Measurements from ENCODE around the gene TMEM272. TPM values are rescaled to one million over a fixed set of nuclear protein-coding genes. Genes with fewer than 3 reads are reported as not detected.

TMEM272 gene
- total RNA-seq, 4 donors from 2014 or later = not detected

DNA sequence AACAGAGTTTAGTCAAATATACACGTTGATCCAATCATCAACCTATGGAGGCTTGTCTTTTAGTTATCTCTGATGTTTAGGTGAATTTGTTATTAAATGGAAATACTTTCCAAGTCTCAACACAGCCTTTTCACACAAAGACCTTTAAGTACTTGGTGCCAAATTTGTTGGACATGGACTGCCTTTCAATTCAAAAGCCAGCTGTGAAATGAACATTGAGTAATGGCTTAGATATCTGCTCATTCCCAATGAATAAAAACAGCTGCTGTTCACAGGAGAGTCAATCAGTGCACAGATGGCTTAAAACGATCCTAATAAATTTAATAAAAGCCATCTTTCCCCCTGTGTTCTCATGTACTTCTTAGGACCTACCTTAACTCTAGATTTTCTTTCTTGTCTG, 21.1 kb downstream of the TMEM272 start:
- in situ Hi-C loops (cut with MboI; ENCODE audit: low pct_ligation_motif_present in 1 of 4, low pct_unique_long_range_greater_than_20kb in 1 of 4, low sequenced_read_pairs in 3 of 4) (loop anchor here in 1 of 4 donors (25.0 kb wide), 2 partner anchors 313 to 613 kb away; partner anchors contain the start of gene NEK5), intact Hi-C loops (cut with DNase I; ENCODE audit: low total_unique reads) (no loop called here)
- no peak for DNase-seq
- H3K36me3 ChIP-seq = no peaks in the 10 kb centered on the region
- H3K27ac ChIP-seq = no peak overlapping the region
- TF ChIP-seq POLR2A (IDR thresholded peaks at IDR 0.05) = no peak
- no peak for TF ChIP-seq POLR2AphosphoS5 (IDR thresholded peaks at IDR 0.05)
- H3K4me3 ChIP-seq = no peak overlapping the region
- H3K9me3 ChIP-seq = no peaks in the 10 kb centered on the region
- peaks cover 0 to 27% (median 4%) of the 10 kb centered on the region in 4 donors for H3K4me1 ChIP-seq
- WGBS, 2 donors (ENCODE audit: low coverage in 1 of 2) = 71 to 87% methylated on average over 2 of the region's 2 CpGs
- no peaks in the 10 kb centered on the region for H3K27me3 ChIP-seq

- in situ Hi-C loops (cut with MboI; ENCODE audit: low pct_ligation_motif_present in 1 of 4, low pct_unique_long_range_greater_than_20kb in 1 of 4, low sequenced_read_pairs in 3 of 4) (loop anchor here in 1 of 4 donors (25.0 kb wide), 2 partner anchors 314 to 614 kb away; partner anchors contain the start of gene NEK5), intact Hi-C loops (cut with DNase I; ENCODE audit: low total_unique reads) (no loop called here)
- Histone ChIP-seq H3K36me3 (no peaks in the 10 kb centered on the region), H3K27me3 (no peaks in the 10 kb centered on the region), H3K27ac (no peak overlapping the region), H3K4me1 (peaks cover 0 to 27% (median 4%) of the 10 kb centered on the region in 4 donors), H3K9me3 (no peaks in the 10 kb centered on the region), H3K4me3 (no peak overlapping the region)
- no peak for DNase-seq
- 67 to 87% methylated on average over 1 to 2 of the region's 2 CpGs for WGBS, 2 donors (ENCODE audit: low coverage in 1 of 2)
- no peak for TF ChIP-seq POLR2AphosphoS5 (IDR thresholded peaks at IDR 0.05)
- TF ChIP-seq EP300 (IDR thresholded peaks at IDR 0.05; ENCODE audit: low read depth) = no peak
- TF ChIP-seq, protein P1, sequence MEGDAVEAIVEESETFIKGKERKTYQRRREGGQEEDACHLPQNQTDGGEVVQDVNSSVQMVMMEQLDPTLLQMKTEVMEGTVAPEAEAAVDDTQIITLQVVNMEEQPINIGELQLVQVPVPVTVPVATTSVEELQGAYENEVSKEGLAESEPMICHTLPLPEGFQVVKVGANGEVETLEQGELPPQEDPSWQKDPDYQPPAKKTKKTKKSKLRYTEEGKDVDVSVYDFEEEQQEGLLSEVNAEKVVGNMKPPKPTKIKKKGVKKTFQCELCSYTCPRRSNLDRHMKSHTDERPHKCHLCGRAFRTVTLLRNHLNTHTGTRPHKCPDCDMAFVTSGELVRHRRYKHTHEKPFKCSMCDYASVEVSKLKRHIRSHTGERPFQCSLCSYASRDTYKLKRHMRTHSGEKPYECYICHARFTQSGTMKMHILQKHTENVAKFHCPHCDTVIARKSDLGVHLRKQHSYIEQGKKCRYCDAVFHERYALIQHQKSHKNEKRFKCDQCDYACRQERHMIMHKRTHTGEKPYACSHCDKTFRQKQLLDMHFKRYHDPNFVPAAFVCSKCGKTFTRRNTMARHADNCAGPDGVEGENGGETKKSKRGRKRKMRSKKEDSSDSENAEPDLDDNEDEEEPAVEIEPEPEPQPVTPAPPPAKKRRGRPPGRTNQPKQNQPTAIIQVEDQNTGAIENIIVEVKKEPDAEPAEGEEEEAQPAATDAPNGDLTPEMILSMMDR (IDR thresholded peaks at IDR 0.05) = no peak
- no peak for TF ChIP-seq POLR2A (IDR thresholded peaks at IDR 0.05)
Observed at GRCh38 chr13:51823359-51823758, 21.6 kb downstream of the TMEM272 start.

DNA sequence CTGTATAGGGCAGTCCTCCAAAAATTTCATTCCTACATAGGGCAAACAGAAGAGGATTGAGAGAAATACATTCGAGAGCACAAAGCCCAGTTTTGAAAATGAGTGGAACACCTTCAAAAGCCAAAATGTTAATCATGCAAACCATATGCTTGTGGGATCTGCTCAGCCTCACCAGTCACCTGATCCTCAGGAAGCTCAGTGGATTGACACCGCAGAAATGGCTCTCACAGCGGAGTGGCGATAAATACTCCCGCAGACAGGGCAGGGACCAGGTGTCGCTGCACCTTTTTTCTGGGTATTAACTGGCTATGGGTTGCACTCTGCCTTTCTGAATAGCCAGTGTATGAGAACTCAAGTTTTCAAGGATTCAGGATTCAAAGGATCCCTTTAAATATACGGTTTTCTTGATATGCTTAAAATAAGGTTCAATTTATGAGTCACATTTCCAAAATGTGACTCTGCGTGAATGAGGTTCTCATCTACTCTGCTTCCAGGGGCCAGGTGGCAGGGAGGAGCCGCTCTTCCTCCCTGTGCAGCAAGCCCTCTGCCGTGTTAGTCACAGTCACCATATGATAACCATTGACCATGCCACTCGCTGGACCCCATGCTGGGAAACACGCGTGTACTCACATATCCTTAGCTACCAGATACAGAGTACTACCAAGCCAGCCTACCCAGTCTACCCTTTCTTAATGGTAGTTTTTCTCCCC, 22.7 kb downstream of the TMEM272 start:
- intact Hi-C loops (cut with DNase I; ENCODE audit: low total_unique reads) (no loop called here), in situ Hi-C loops (cut with MboI; ENCODE audit: low pct_ligation_motif_present in 1 of 4, low pct_unique_long_range_greater_than_20kb in 1 of 4, low sequenced_read_pairs in 3 of 4) (loop anchor here in 1 of 4 donors (25.0 kb wide), 2 partner anchors 315 to 615 kb away; partner anchors contain the start of gene NEK5)
- WGBS, 2 donors (ENCODE audit: low coverage in 1 of 2) = 80 to 84% methylated on average over 7 to 13 of the region's 13 CpGs
- Histone ChIP-seq H3K9me3 (no peaks in the 10 kb centered on the region), H3K4me1 (peaks cover 0 to 25% (median 4%) of the 10 kb centered on the region in 4 donors), H3K27ac (peak overlapping the region in 1 of 4 donors; percentile 30), H3K27me3 (no peaks in the 10 kb centered on the region), H3K36me3 (no peaks in the 10 kb centered on the region), H3K4me3 (no peak overlapping the region)
- TF ChIP-seq POLR2A (IDR thresholded peaks at IDR 0.05) (no peak), EP300 (IDR thresholded peaks at IDR 0.05; ENCODE audit: low read depth) (no peak), POLR2AphosphoS5 (IDR thresholded peaks at IDR 0.05) (no peak)
- TF ChIP-seq, protein P1 (IDR thresholded peaks at IDR 0.05) = no peak
- no peak for DNase-seq

DNA sequence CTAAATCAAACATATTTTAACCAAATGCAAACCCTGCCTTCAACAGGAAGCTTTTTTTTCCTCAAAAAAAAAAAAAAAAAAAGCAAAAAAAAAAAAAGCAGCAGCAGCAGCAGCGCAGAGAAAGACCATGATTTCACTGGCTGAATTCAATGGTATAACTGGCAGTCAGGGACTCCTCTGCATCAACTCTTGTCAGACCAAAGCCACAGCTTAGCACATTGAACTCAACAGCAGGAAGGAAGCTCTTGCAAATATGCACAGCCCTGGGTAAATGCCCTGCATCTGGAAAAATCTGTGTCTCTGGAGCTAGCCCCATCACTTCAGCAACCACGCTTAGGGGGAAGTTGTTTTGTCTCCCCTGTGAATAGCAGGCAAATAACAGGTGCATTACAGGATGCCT, 23.4 kb downstream of the TMEM272 start:
- Histone ChIP-seq H3K9me3 (no peaks in the 10 kb centered on the region), H3K4me3 (no peak overlapping the region), H3K27ac (peak overlapping the region in 1 of 4 donors; percentile 30), H3K4me1 (peaks cover 0 to 18% (median 3%) of the 10 kb centered on the region in 4 donors), H3K36me3 (no peaks in the 10 kb centered on the region), H3K27me3 (no peaks in the 10 kb centered on the region)
- TF ChIP-seq EP300 (IDR thresholded peaks at IDR 0.05; ENCODE audit: low read depth) (no peak), POLR2AphosphoS5 (IDR thresholded peaks at IDR 0.05) (no peak), POLR2A (IDR thresholded peaks at IDR 0.05) (no peak)
- TF ChIP-seq, protein P1 (IDR thresholded peaks at IDR 0.05) = no peak
- in situ Hi-C loops (cut with MboI; ENCODE audit: low pct_ligation_motif_present in 1 of 4, low pct_unique_long_range_greater_than_20kb in 1 of 4, low sequenced_read_pairs in 3 of 4) = loop anchor here in 1 of 4 donors (25.0 kb wide), 2 partner anchors 316 to 616 kb away; partner anchors contain the start of gene NEK5
- 13 to 70% methylated on average over 1 to 2 of the region's 2 CpGs for WGBS, 2 donors (ENCODE audit: low coverage in 1 of 2)
- DNase-seq = no peak
- intact Hi-C loops (cut with DNase I; ENCODE audit: low total_unique reads) = no loop called here

All from transverse colon (tissue), 4 donors.